ENCODE results near the gene COLQ. TPM values are rescaled to one million over a fixed set of nuclear protein-coding genes. Genes with fewer than 3 reads are reported as not detected.

Gene COLQ
- total RNA-seq, 1 experiment from 2014 or later = 0.17 TPM

DNA sequence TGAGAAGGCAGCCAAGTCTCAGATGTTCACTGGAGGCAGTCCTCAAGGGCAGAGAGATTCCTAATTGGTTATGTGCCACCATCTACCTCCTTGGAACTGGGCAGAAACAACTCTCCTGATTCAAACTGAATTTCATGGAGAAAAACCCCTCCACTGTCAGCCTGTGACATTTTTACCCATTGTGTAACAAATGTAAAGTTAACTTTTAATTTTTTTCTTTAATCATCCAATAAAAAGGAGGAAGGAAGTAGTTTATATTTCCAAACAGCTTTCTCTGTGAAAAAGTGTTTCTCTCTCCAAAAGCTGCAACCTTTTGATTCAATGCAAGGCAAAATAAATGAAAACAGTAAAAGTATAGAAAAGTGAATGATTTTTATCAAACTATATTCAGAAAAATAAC lies 510 bp upstream of the COLQ start:
- no peak for DNase-seq (ENCODE audit: low spot score)
- in situ Hi-C loops (cut with HindIII; ENCODE audit: low sequenced_read_pairs) = no loop called here

DNA sequence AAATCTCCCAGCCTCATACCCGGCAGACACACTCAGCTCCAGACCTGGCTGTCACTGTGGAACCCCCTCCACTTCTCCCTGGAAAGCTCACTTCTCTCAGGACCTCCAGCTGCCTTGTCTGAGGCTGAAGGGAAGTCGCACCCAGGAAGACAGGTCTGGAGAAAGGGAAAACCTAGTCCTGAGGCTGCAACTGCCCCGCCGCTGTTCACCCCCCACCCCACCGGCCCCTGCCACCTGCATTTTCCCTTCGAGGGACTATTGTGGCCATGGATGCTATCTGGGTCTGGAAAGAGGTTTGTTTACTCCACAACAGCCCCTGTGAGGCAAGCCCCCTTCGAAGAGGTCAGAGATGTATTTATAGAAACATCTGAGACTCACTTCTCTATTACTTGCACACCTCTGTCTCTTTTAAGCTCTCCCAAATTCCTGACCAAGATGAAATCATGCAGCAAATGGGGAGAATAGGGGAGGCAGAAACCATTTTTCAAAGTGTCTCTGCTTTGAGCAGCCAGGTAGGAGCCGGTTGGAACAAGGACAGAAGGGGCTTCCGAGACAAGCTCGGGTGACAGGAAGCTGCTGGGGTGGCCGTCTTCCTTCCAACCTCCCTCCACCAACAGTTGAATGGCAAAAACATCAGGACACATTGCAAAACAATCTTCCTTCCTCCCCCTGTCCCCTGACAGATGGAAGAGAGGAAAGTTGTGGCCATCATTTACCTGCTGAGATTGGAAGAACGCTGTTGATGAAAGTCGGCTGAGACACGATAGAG lies 518 bp downstream of the COLQ start:
- no peak for DNase-seq (ENCODE audit: low spot score)
- in situ Hi-C loops (cut with HindIII; ENCODE audit: low sequenced_read_pairs) = no loop called here

GRCh38 chr3:15520185-15520584 lies 1.3 kb downstream of the COLQ start:
- DNase-seq (ENCODE audit: low spot score) = no peak
- in situ Hi-C loops (cut with HindIII; ENCODE audit: low sequenced_read_pairs) = no loop called here

GRCh38 chr3:15519096-15519495 lies 2.4 kb downstream of the COLQ start:
- DNase-seq (ENCODE audit: low spot score) = no peak
- in situ Hi-C loops (cut with HindIII; ENCODE audit: low sequenced_read_pairs) = no loop called here

DNA sequence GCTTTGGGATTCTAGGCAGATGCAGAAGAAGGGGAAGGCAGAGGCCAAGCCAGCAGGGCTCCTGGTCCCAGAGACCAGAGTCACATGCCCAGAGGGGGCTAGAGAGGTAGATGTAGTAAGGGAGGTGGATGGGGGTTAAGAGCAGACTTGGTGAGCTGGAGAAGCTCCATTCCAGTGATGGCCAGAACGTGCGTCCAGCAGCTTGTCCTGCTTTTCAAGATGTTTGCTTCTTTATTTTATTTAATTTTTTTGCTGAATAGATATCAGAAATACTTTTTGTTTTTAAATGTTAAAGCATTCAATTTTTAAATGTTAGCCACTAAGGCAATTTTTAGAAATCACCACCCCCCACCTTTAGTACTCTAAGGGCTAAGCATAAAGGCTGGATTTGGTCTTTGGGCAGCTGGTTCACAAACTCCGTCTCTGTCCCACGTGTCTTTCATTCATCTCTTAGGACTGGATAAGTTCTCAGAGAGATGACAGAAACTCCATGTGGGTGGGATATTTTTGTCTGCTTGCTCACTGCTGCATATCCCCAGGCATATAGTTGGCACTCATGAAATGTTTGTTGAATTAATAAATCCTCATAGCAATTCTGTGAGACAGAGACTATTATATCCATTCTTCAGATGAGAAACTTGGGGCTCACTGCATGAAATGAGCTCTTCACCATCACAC lies 6.7 kb downstream of the COLQ start:
- DNase-seq (ENCODE audit: low spot score) = no peak
- in situ Hi-C loops (cut with HindIII; ENCODE audit: low sequenced_read_pairs) = no loop called here

DNA sequence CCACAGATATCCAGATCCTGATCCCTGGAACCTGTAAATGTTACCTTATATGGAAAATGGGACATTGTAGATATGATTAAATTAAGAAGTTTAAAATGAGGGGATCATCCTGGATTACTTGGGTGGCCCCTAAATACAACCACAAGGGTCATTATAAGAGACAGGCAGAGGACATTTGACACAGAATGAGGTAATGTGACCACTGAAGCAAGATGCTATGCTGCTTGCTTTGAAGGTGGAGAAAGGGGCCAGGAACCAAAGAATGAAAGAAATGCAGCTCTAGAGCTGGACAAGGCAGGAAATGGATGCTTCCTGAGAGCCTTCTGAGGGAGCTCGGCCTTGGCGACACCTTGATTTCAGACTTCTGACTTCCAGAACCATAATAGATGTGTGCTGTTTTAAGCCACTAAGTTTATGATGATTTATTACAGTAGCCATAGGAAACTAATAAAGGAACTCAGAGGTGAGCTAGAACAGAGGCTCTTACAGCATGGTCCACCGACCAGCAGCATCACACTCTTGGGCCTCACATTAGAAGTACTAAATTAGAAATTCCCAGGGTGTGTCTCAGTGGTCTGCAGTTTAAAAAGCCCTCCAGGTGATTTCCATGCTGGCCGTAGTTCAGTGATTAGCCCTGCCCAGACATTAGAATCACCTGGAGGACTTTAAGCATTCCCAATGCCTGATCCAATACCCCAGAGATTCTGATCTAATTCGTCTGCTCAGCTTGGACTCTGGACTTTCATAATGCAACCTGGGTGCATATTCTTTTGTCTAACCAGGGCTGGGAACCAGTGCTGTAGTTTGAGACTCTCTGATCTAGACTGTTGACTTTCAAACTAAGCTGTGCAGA lies 7.5 kb downstream of the COLQ start:
- in situ Hi-C loops (cut with HindIII; ENCODE audit: low sequenced_read_pairs) = no loop called here
- no peak for DNase-seq (ENCODE audit: low spot score)

DNA sequence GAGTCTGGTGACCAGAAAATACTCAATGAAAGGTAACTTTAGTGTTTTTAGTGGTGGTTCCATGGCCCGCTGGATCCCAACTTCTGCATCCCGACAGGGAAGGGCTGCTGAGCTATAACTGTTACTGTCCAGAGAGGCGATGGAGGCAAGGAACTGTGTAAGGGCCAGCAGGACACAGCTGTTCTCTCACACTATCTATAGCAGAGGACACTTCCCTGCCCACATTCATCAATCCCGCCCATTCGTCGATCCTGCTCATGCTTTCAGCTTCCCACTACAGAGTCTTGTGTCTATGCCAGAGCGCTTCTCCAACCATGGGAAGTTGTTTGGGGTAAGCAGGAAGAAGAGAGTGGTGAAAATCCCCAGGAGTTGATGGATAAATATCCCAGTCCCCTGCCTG lies 8.4 kb downstream of the COLQ start:
- in situ Hi-C loops (cut with HindIII; ENCODE audit: low sequenced_read_pairs) = no loop called here
- DNase-seq (ENCODE audit: low spot score) = no peak

GRCh38 chr3:15512166-15512565 lies 9.3 kb downstream of the COLQ start:
- in situ Hi-C loops (cut with HindIII; ENCODE audit: low sequenced_read_pairs) = no loop called here
- DNase-seq (ENCODE audit: low spot score) = peak; percentile 65

DNA sequence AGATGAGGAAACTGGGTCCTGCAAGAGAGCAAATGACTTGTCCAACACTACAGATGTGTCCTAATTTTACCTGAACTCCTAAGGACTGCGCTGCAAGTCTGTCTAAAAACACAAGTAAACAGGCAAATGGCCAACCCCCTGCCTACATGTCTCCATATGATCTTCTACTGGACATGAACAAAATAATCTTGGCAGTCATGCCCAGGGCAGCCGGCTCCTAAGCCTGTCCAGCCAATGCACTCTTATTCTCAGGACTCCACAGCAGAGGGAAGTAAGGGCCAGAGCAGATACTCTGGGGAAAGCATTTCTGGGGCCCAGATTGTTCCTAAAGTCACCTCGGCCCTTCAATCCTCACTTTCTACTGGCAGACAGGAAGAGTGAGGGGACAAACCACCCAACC lies 10.3 kb downstream of the COLQ start:
- in situ Hi-C loops (cut with HindIII; ENCODE audit: low sequenced_read_pairs) = no loop called here
- peak; percentile 52 for DNase-seq (ENCODE audit: low spot score)

GRCh38 chr3:15510493-15510892 lies 11.0 kb downstream of the COLQ start:
- in situ Hi-C loops (cut with HindIII; ENCODE audit: low sequenced_read_pairs) = no loop called here
- DNase-seq (ENCODE audit: low spot score) = no peak

DNA sequence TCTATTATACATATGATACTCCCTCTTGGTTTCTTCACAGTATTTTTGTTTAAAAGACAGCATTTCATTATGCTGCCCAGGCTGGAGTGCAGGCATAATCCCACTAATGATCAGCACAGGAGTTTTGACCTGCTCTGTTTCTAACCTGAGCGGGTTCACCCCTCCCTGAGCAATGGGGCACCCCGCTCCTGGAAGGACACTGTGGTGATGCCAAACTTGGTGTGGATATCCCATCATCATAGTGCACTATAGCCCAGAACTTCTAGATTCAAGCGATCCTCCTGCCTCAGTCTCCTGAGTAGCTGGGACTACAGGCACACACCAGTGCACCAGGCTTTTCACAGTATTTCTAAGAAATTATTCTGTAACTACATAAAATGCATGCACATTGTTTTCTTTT lies 14.9 kb downstream of the COLQ start:
- no peak for DNase-seq (ENCODE audit: low spot score)
- in situ Hi-C loops (cut with HindIII; ENCODE audit: low sequenced_read_pairs) = no loop called here

- DNase-seq (ENCODE audit: low spot score) = no peak
- in situ Hi-C loops (cut with HindIII; ENCODE audit: low sequenced_read_pairs) = no loop called here
These were observed 15.9 kb downstream of the COLQ start for GRCh38 chr3:15505479-15506165.

GRCh38 chr3:15502616-15503015 lies 18.9 kb downstream of the COLQ start:
- no peak for DNase-seq (ENCODE audit: low spot score)
- in situ Hi-C loops (cut with HindIII; ENCODE audit: low sequenced_read_pairs) = no loop called here

DNA sequence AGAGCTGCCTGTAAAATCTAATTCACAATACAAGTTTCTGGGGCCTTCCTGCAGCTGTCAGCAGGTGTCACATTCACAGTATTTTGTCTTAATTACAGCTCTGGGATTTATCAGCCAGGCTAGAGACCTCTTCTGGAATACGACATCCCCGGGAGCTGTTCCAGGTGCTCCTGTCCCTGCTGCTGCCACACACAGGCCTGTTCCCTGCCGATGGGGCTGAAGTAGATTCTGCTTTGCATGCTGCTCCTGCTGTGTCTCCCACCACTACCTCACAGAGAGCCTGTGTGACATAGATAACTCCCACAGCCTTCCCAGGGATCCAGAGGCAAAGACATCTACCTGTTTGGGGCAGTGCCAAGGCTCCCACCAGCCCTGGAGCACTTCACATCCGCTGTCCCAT lies 20.4 kb downstream of the COLQ start:
- DNase-seq (ENCODE audit: low spot score) = no peak
- in situ Hi-C loops (cut with HindIII; ENCODE audit: low sequenced_read_pairs) = no loop called here

DNA sequence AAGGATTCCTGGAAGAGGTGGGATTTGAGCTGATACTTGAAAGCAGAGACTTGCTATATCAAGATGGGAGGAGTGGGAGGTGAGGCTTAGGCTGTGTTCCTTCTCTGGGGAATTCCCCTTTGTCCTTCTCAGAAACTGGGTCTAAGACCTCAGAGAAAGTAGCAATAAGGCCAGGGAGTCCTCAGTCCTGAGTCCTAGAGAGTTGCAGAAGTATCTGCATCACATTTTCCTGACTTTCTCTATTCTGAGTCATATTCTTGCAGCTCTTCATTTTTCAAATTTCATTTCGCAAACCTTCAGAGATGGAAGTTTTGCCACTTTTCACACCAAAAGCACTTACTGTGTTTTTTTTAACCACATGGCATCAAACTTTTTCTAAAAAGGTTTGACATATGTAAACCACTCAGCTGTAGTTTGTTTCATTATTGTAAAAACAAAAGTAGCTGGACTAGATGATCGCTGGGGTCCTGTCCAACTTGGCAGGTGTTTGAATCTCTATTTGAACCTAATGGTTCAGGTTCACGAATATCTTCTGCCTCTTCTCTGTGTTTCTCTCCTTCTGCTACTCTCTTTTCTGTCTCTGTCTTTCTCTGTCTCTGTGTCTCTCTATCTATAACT lies 21.3 kb downstream of the COLQ start:
- in situ Hi-C loops (cut with HindIII; ENCODE audit: low sequenced_read_pairs) = no loop called here
- no peak for DNase-seq (ENCODE audit: low spot score)

DNA sequence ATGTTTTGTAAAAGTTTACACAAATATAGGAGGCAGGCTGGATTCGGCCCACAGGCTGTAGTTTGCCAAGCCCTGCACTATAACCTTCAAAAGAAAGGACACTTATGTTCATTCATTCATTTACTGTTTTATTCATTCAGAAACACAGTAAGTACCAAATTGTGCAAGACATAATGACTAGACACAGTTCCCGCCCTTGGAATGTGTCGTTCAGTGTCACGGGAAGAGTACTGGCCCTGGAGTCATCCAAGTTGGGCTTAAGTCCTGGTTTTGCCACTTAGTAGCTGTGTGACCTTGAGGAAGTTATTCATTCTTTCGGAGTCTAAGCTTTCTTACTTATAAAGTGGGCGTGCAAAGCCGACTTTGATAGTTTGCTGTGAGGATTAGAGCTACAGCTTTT lies 22.0 kb downstream of the COLQ start:
- in situ Hi-C loops (cut with HindIII; ENCODE audit: low sequenced_read_pairs) = no loop called here
- DNase-seq (ENCODE audit: low spot score) = no peak

- in situ Hi-C loops (cut with HindIII; ENCODE audit: low sequenced_read_pairs) = no loop called here
- no peak for DNase-seq (ENCODE audit: low spot score)
These were observed 22.9 kb downstream of the COLQ start for GRCh38 chr3:15498431-15499214.

DNA sequence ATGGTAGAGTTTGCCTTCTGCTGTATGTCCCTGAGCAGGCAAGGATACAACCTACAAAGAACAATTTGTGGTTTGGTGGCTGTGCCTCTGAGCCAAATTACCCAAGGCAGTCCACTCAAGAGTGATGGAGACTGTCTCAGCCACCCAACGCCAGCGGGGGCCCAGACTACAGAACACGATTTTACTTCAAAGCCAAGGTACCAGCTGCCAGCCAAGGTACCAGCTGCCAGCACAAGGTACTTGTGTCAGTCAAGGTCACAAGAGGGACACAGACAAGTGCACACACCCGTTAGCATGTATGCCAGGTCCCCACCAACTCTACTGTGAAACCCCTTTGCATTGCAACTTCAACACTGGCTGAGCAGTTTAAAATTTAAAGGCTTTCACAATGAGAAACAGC lies 23.5 kb downstream of the COLQ start:
- in situ Hi-C loops (cut with HindIII; ENCODE audit: low sequenced_read_pairs) = no loop called here
- no peak for DNase-seq (ENCODE audit: low spot score)

DNA sequence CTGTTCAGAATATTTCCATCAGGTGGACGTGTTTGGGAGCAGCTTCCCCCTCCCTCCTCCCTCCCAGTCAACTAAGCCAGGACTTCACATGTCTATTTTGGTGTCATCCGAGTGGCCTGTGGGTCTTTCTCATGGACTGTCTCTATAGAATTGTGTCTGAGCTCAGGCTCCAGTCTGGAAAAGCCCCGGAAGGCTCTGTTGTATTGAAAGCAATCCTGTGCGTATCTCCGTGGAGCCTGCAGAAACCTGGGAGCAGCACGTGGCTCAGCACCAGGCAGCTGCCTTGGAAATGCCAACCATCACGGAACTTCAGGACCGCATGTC lies 25.2 kb downstream of the COLQ start:
- in situ Hi-C loops (cut with HindIII; ENCODE audit: low sequenced_read_pairs) = no loop called here
- DNase-seq (ENCODE audit: low spot score) = peak; percentile 73

All from G401 (cell line).